Right forelimb (tissue), 1 donor: ENCODE data around the gene ATP8B3.

ENCODE experiments used
- DNase-seq: peaks from one replicate; pipeline ENCODE4 v3.0.0-alpha.2; 2018

ATP8B3 gene

DNA sequence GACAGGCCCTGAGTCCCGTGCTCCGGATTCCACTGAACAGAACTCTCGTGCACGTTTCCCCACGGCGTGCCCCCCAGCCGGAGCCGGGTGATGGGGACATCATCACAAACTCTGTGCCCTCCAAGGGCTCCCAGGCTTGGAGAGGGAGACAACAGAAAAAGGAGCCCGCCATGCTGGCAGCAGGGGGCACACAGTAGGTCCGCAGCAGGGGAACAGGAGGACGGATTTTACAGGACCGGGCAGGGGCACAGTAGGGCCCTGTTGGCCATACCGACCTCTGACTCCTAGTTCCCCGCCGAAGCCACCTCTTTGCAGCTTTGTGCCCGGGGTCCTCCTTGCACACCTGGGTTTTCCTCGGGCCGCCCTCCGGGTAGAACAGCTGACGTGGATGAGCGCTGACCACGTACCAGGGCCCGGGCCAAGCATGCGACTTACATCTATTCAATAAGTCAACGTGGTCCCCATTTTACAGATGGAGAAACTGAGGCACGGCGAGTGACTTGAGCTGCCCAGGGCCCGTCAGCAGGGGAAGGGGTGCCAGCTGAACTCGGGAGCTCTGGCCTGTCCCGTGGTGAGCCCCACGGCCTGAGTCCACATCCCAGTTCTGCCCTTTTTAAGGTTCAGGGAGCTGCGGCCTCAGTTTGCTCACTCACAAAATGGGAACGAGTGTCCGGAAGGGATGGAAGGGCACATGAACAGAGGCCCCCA is 68.9 kb downstream of the ATP8B3 start:
- DNase-seq = no peak

DNA sequence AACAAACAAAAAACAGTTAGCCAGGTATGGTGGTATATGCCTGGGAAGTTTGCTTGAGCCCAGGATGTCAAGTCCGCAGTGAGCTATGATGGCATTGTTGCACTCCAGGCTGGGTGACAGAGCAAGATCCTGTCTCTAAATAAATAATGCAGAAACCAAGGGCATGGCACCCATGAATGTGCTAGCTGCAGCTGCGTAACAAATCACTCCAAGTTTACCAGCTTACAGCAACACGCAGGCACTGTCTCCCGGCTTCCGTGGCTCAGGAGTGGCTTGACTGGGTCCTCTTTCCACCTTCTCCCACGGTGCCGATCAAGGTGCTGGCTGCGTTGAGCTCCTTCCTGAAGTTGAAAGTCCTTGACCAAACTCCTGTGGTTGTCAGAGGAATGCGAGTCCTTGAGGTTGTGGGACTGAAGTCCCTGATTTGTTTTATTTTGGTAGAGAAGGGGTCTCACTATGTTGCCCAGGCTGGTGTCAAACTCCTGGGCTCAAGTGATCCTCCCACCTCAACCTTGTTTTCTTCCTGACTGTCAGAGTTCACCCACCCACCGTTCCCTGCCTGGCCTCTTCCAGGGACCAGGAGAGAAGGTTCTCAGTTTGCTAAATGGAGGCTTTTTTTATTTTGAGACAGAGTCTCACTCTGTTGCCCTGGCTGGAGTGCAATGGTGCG is 72.0 kb downstream of the ATP8B3 start:
- DNase-seq = no peak

DNA sequence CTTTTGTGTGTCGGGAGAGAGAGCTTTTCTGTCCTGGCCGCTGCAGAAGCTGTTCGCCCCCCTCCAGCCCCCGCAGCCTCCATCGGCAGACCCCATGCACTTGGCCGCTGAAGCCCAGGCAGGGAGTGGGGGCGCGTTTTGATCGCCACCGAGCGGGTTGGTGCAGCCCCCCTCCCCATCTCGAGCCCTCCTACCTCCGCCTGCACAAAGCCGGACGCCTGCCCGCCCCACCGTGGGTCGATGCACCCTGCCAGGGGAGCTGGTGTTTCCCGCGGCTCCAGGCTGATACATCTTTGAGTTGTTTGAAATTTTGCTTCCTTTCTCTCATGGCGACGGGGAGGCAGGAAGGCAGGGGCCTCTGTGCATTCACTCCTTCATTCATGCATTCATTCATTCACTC is 75.1 kb downstream of the ATP8B3 start:
- no peak for DNase-seq

DNA sequence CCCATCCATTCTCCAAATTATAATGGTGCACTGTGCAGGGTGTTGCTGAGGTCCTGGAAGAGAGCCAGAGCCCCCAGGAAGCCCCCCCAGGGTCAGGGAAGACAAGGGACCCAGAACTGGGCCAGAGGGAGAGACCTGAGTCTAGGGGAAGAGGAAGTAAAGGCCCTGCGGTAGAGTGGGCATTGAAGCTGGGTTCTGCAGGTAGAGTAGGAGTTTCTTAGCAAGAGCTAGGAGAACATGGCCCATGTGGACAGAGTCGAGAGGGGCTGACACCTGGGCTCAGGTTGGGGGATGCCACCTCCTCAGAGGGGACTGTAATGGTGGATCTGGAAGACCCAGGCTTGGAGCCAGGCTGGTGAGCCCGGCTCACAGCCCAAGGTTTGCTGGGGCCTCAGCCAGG is 75.8 kb downstream of the ATP8B3 start:
- DNase-seq = no peak

DNA sequence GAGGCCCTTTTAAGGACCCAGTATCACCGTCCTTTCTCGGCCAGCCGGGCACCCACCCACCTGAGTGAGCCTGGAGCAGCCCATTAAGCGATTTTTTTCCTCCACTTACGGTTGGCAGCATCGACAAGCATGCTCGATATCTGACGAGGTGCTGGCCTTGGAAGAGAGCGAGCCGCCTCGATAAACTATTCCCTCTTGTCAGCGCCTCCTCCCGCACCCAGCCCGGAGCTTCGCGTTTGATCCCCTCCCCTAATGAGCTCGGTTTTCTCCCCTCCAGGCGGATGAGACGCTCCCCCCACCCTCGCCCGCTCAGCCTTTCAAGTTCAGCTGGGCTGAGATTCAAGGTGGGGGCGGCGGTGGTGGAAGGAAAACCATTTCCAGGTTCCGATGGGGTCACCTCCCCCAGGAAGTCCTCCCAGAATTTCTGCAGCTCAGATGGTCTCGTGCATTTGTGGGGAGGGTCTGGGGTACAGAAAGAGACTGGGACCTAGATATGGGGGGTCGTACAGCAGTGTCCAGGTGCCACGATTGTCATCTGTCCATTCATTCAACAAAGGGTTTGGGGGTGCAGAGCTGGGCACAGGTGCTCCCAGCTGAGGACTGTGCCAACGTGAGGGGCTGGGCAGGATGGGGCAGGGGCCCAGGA is 77.6 kb downstream of the ATP8B3 start:
- no peak for DNase-seq
